CD14-positive monocyte (primary cell): Measurements from ENCODE around the gene ACADS. TPM values are rescaled to one million over a fixed set of nuclear protein-coding genes. Genes with fewer than 3 reads are reported as not detected.

Experiments
- DNase-seq, 3 donors: peaks; one replicate each; pipeline ENCODE4 v3.0.0-alpha.2; 2011 to 2022
- H2AFZ ChIP-seq: 2 replicates; pipeline ENCODE4 v1.6.0; 2012; ENCODE audit warnings: mild to moderate bottlenecking, low read depth, low read length, inconsistent platforms; ENCODE audit not compliant: insufficient read depth, poor library complexity, severe bottlenecking
- H3K27ac ChIP-seq, 2 donors: 1 replicate in 1 of 2; 2 replicates in 1 of 2; pipeline ENCODE4 v1.5.1; 2012 to 2013; ENCODE audit warnings: low read length in 2 of 2, control low read depth in 1 of 2, inconsistent platforms in 1 of 2, low read depth in 1 of 2, mild to moderate bottlenecking in 1 of 2
- H3K27me3 ChIP-seq, 2 donors: one replicate each; pipeline versions ENCODE4 v1.6.0 to v1.6.1; 2011 to 2013; ENCODE audit warnings: low read length in 2 of 2; ENCODE audit not compliant: control insufficient read depth in 2 of 2, insufficient read depth in 2 of 2
- H3K36me3 ChIP-seq, 2 donors: replicated peaks in 1 of 2; 1 replicate in 1 of 2; 2 replicates in 1 of 2; pipeline versions ENCODE4 v1.5.1 to v1.6.1; 2012 to 2013; ENCODE audit warnings: low read length in 2 of 2, control low read depth in 1 of 2, inconsistent platforms in 1 of 2, mild to moderate bottlenecking in 1 of 2; ENCODE audit not compliant: insufficient read depth in 2 of 2, control insufficient read depth in 1 of 2
- H3K4me1 ChIP-seq, 2 donors: 1 replicate in 1 of 2; 2 replicates in 1 of 2; pipeline versions ENCODE4 v1.5.1 to v1.6.1; 2012 to 2013; ENCODE audit warnings: low read length in 2 of 2, control low read depth in 1 of 2, inconsistent platforms in 1 of 2, mild to moderate bottlenecking in 1 of 2, moderate library complexity in 1 of 2; ENCODE audit not compliant: insufficient read depth in 2 of 2, control insufficient read depth in 1 of 2
- H3K4me2 ChIP-seq: replicated peaks from 2 replicates; pipeline ENCODE3; 2012; ENCODE audit warnings: low read length, moderate library complexity, mild to moderate bottlenecking; ENCODE audit not compliant: poor library complexity, severe bottlenecking; ENCODE audit errors: extremely low read depth
- H3K4me3 ChIP-seq, 3 experiments: fragments of 200-600 bp in 1 of 3; sonication (generic) in 1 of 3; replicated peaks in 1 of 3; 1 replicate in 2 of 3; 2 replicates in 1 of 3; pipeline ENCODE4 v1.5.1; 2011 to 2013; ENCODE audit warnings: low read length in 3 of 3, mild to moderate bottlenecking in 3 of 3, control low read depth in 2 of 3, low read depth in 2 of 3, inconsistent platforms in 1 of 3, moderate library complexity in 1 of 3
- H3K79me2 ChIP-seq: 2 replicates; pipeline ENCODE4 v1.6.0; 2012; ENCODE audit warnings: mild to moderate bottlenecking, control low read depth, inconsistent platforms, low read length, moderate library complexity; ENCODE audit not compliant: insufficient read depth
- H3K9ac ChIP-seq: 2 replicates; pipeline ENCODE4 v1.6.0; 2017; ENCODE audit warnings: low read length, mild to moderate bottlenecking; ENCODE audit not compliant: insufficient read depth, poor library complexity, severe bottlenecking
- H3K9me3 ChIP-seq, 2 donors: replicated peaks in 1 of 2; 1 replicate in 1 of 2; 2 replicates in 1 of 2; pipeline versions ENCODE4 v1.5.1 to v1.6.1; 2012 to 2013; ENCODE audit warnings: low read length in 2 of 2, control low read depth in 1 of 2; ENCODE audit not compliant: control insufficient read depth in 1 of 2, insufficient read depth in 1 of 2
- H4K20me1 ChIP-seq: 2 replicates; pipeline ENCODE4 v1.6.0; 2012; ENCODE audit warnings: mild to moderate bottlenecking, low read length, control low read depth, moderate library complexity; ENCODE audit not compliant: insufficient read depth
- H3K27ac Mint-ChIP-seq, 7 donors: one replicate each; pipeline ENCODE4 v1.8.0; 2020; ENCODE audit warnings: mild to moderate bottlenecking in 7 of 7, mixed read lengths in 7 of 7, moderate library complexity in 6 of 7, inconsistent platforms in 2 of 7
- H3K27me3 Mint-ChIP-seq, 3 donors: one replicate each; pipeline ENCODE4 v1.8.0; 2021 to 2022; ENCODE audit warnings: low read depth in 3 of 3, mild to moderate bottlenecking in 3 of 3, mixed read lengths in 3 of 3, moderate library complexity in 3 of 3, inconsistent platforms in 1 of 3
- H3K36me3 Mint-ChIP-seq, 2 donors: one replicate each; pipeline ENCODE4 v1.8.0; 2020; ENCODE audit warnings: mixed read lengths in 2 of 2, inconsistent platforms in 1 of 2, mild to moderate bottlenecking in 1 of 2
- H3K4me1 Mint-ChIP-seq: one replicate; pipeline ENCODE4 v1.8.0; 2020; ENCODE audit warnings: mild to moderate bottlenecking, mixed read lengths
- H3K4me3 Mint-ChIP-seq, 2 donors: one replicate each; pipeline ENCODE4 v1.8.0; 2020; ENCODE audit warnings: mild to moderate bottlenecking in 2 of 2, mixed read lengths in 2 of 2, moderate library complexity in 1 of 2
- H3K9me3 Mint-ChIP-seq, 7 donors: one replicate each; pipeline ENCODE4 v1.8.0; 2020 to 2022; ENCODE audit warnings: mixed read lengths in 7 of 7, mild to moderate bottlenecking in 6 of 7, moderate library complexity in 6 of 7, inconsistent platforms in 2 of 7
- WGBS: methylation state at CpG from one replicate; pipeline ENCODE4 v1.1.5; 2013; ENCODE audit warnings: missing lambda C conversion rate; ENCODE audit not compliant: insufficient coverage; 5-methylcytosine and 5-hydroxymethylcytosine counted together
- intact Hi-C, 2 donors: fragments of 100-400 bp; cut with micrococcal nuclease; formaldehyde crosslinking; loops; one replicate each; pipeline versions ENCODE4 v1.15.0 to v1.15.1; 2023
- polyA plus RNA-seq, 3 donors: library from polyadenylated mRNA; depleted of rRNA in 1 of 3; unstranded in 2 of 3; stranded (reverse) in 1 of 3; fragments of 300-500 nt in 2 of 3; fragments of >200 nt in 1 of 3; fragmentation: Illumina TruSeq in 2 of 3; gene quantifications; 1 replicate in 2 of 3; 2 replicates in 1 of 3; pipeline ENCODE4 v1.2.3, GENCODE V29; 2012 to 2021
- TF ChIP-seq, protein P1 (sequence below): fragments of 200-600 bp; IDR thresholded peaks from one replicate; pipeline ENCODE4 v1.8.0; 2022; ENCODE audit warnings: antibody characterized with exemption, mild to moderate bottlenecking

The ACADS gene
- polyA plus RNA-seq, 3 donors, result 9.2 to 25.1 (median 18.2) TPM

GRCh38 chr12:120706029-120706428 is 19.6 kb upstream of the ACADS start:
- Mint-ChIP-seq H3K27me3 (peaks cover 0 to 1% (median 0%) of the 10 kb centered on the region in 3 donors), H3K36me3 (peaks cover 33 to 37% of the 10 kb centered on the region in 2 donors), H3K4me1 (peaks cover 5% of the 10 kb centered on the region), H3K4me3 (no peak overlapping the region), H3K9me3 (no peaks in the 10 kb centered on the region), H3K27ac (peak overlapping the region in 2 of 7 donors; percentile 50 to 54)
- H3K4me3 ChIP-seq, result no peak overlapping the region
- TF ChIP-seq, protein P1, sequence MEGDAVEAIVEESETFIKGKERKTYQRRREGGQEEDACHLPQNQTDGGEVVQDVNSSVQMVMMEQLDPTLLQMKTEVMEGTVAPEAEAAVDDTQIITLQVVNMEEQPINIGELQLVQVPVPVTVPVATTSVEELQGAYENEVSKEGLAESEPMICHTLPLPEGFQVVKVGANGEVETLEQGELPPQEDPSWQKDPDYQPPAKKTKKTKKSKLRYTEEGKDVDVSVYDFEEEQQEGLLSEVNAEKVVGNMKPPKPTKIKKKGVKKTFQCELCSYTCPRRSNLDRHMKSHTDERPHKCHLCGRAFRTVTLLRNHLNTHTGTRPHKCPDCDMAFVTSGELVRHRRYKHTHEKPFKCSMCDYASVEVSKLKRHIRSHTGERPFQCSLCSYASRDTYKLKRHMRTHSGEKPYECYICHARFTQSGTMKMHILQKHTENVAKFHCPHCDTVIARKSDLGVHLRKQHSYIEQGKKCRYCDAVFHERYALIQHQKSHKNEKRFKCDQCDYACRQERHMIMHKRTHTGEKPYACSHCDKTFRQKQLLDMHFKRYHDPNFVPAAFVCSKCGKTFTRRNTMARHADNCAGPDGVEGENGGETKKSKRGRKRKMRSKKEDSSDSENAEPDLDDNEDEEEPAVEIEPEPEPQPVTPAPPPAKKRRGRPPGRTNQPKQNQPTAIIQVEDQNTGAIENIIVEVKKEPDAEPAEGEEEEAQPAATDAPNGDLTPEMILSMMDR, result no peak
- no peak for DNase-seq
- peaks cover 9 to 11% of the 10 kb centered on the region in 2 donors for H3K4me1 ChIP-seq
- no peak overlapping the region for H3K9ac ChIP-seq
- H2AFZ ChIP-seq, result no peak overlapping the region
- no peaks in the 10 kb centered on the region for H3K9me3 ChIP-seq
- intact Hi-C loops, result no loop called here
- 55% methylated on average over 4 of the region's 5 CpGs for WGBS
- no peaks in the 10 kb centered on the region for H3K27me3 ChIP-seq
- H3K36me3 ChIP-seq, result peaks cover 16 to 41% of the 10 kb centered on the region in 2 donors
- H4K20me1 ChIP-seq, result peaks cover 4% of the 10 kb centered on the region
- no peak overlapping the region for H3K27ac ChIP-seq
- H3K4me2 ChIP-seq, result no peak overlapping the region
- H3K79me2 ChIP-seq, result peaks cover 7% of the 10 kb centered on the region

DNA sequence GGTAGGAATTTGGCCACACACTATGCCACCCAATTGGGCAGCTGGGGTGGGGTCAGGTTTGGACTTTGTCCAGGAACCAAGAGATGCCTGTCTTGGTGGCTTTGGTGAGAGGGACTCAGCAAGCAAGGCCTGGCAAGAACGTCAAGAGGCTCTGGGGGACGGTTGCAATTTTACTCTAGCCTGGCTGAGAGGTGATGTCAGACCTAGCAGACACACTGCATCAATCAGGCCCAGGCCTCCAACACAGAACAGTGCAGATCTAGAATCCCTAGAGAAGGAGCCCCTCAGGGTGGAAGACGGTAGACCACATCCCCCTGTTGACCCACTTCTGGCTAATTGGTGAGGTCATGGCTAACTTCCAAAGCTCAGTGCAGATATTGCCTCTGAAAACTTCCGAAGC is 17.0 kb upstream of the ACADS start:
- Histone ChIP-seq H4K20me1 (peaks cover 4% of the 10 kb centered on the region), H3K27ac (no peak overlapping the region), H3K4me1 (peaks cover 19 to 22% of the 10 kb centered on the region in 2 donors), H3K36me3 (peaks cover 2 to 20% of the 10 kb centered on the region in 2 donors), H2AFZ (no peak overlapping the region), H3K27me3 (no peaks in the 10 kb centered on the region), H3K4me2 (no peak overlapping the region), H3K4me3 (no peak overlapping the region), H3K9me3 (no peaks in the 10 kb centered on the region), H3K79me2 (peaks cover 31% of the 10 kb centered on the region), H3K9ac (no peak overlapping the region)
- peaks cover 0 to 1% (median 0%) of the 10 kb centered on the region in 3 donors for H3K27me3 Mint-ChIP-seq
- intact Hi-C loops, result no loop called here
- DNase-seq, result no peak
- TF ChIP-seq, protein P1, result no peak
- WGBS, result 83% methylated on average over 1 of the region's 4 CpGs
- no peak overlapping the region for H3K4me3 Mint-ChIP-seq
- H3K4me1 Mint-ChIP-seq, result peaks cover 18% of the 10 kb centered on the region
- H3K36me3 Mint-ChIP-seq, result peaks cover 19 to 20% of the 10 kb centered on the region in 2 donors
- H3K9me3 Mint-ChIP-seq, result no peaks in the 10 kb centered on the region
- peak overlapping the region in 2 of 7 donors; percentile 52 to 62 for H3K27ac Mint-ChIP-seq
